GM12872 (cell line): Measurements from ENCODE around the gene MPO.

Source experiments
- CTCF ChIP-seq: IDR thresholded peaks from 3 replicates; pipeline ENCODE4 v1.5.1; 2011; ENCODE audit warnings: low read depth, mild to moderate bottlenecking, low read length, moderate library complexity; ENCODE audit not compliant: insufficient read depth

Gene MPO

GRCh38 chr17:58227733-58228132, 53.0 kb downstream of the MPO start:
- no peak for TF ChIP-seq CTCF

- TF ChIP-seq CTCF: no peak
Measured at GRCh38 chr17:58224315-58224714, 56.4 kb downstream of the MPO start.
